22Rv1 (cell line): ENCODE results near the gene ZFP92.

Experiments used
- ZFX ChIP-seq: fragments of 450-650 bp; IDR thresholded peaks from 2 replicates; pipeline ENCODE4 v1.6.1; 2017; ENCODE audit warnings: antibody characterized with exemption, borderline replicate concordance
- TF ChIP-seq, protein P1 (sequence below): fragments of 450-650 bp; IDR thresholded peaks from 2 replicates; pipeline ENCODE4 v1.5.1; 2017; ENCODE audit warnings: mild to moderate bottlenecking

DNA sequence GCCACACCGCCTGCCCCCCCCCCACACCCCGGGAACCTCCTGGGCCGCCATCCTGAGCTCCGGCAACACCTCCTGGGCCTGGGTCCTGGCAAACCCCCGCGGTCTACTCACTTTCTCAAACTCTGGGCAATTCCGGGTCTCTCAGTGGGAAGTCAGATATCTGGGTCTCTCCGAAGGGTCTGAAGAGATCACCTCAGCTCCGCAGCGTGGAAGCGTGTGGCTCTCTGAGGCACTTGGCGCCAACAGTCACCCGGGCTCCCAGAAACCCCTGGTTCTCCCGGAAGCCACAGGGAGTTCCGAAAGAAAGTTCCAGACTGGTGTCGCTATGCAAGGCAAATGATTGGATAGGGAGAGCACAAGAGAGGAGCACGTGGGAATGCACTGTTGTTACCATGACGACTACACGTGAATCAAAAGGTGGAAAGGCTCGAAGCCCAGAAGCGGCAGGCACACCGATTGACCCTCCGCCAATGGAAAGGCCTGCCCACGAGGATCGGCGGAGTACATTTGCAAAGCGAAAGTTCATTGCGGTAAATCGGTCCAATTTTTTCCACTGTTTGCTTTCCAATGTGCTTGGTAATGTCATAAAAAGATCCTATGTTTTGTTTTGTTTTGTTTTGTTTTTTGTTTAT, 10.0 kb upstream of the ZFP92 start, which contains the start of gene PNMA6E:
- TF ChIP-seq, protein P1, sequence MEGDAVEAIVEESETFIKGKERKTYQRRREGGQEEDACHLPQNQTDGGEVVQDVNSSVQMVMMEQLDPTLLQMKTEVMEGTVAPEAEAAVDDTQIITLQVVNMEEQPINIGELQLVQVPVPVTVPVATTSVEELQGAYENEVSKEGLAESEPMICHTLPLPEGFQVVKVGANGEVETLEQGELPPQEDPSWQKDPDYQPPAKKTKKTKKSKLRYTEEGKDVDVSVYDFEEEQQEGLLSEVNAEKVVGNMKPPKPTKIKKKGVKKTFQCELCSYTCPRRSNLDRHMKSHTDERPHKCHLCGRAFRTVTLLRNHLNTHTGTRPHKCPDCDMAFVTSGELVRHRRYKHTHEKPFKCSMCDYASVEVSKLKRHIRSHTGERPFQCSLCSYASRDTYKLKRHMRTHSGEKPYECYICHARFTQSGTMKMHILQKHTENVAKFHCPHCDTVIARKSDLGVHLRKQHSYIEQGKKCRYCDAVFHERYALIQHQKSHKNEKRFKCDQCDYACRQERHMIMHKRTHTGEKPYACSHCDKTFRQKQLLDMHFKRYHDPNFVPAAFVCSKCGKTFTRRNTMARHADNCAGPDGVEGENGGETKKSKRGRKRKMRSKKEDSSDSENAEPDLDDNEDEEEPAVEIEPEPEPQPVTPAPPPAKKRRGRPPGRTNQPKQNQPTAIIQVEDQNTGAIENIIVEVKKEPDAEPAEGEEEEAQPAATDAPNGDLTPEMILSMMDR, result no peak
- no peak for TF ChIP-seq ZFX
